ENCODE measurements around the gene CALB2.
"Not testable (repeated sequence)": the region's sequence is repeated elsewhere in the genome, so short reads cannot be mapped to it uniquely, and the experiment has no call there.

The CALB2 gene

GRCh38 chr16:71354156-71354555 lies 4.4 kb upstream of the CALB2 start:
- H3K27me3 ChIP-seq (ENCODE audit: control insufficient read depth, insufficient read depth, low read length), result no peaks in the 10 kb centered on the region
- TF ChIP-seq CTCF (IDR thresholded peaks at IDR 0.05), result no peak
- no peaks in the 10 kb centered on the region for H3K36me3 ChIP-seq (ENCODE audit: control insufficient read depth, insufficient read depth, low read length)
- no peaks in the 10 kb centered on the region for H3K9me3 ChIP-seq (ENCODE audit: control insufficient read depth, low read length)
- peaks cover 2% of the 10 kb centered on the region for H3K4me1 ChIP-seq
- H3K4me3 ChIP-seq (ENCODE audit: low read depth, low read length), result no peak overlapping the region
- no peak overlapping the region for H3K4me2 ChIP-seq (ENCODE audit: low read length)
- no peaks in the 10 kb centered on the region for H3K79me2 ChIP-seq
- no peak overlapping the region for H2AFZ ChIP-seq
- H3K9ac ChIP-seq, result no peak overlapping the region
- H3K27ac ChIP-seq, result no peak overlapping the region

- Histone ChIP-seq H3K36me3 (ENCODE audit: control insufficient read depth, insufficient read depth, low read length) (no peaks in the 10 kb centered on the region), H3K27ac (no peak overlapping the region), H3K79me2 (no peaks in the 10 kb centered on the region), H3K4me2 (ENCODE audit: low read length) (no peak overlapping the region), H3K9ac (no peak overlapping the region), H3K4me3 (ENCODE audit: low read depth, low read length) (no peak overlapping the region), H3K9me3 (ENCODE audit: control insufficient read depth, low read length) (no peaks in the 10 kb centered on the region), H3K27me3 (ENCODE audit: control insufficient read depth, insufficient read depth, low read length) (no peaks in the 10 kb centered on the region), H3K4me1 (peaks cover 2% of the 10 kb centered on the region), H2AFZ (no peak overlapping the region)
- no peak for TF ChIP-seq CTCF (IDR thresholded peaks at IDR 0.05)
Observed at GRCh38 chr16:71356051-71356740, 2.3 kb upstream of the CALB2 start.

GRCh38 chr16:71356936-71357335 lies 1.6 kb upstream of the CALB2 start:
- not testable (repeated sequence) for H3K36me3 ChIP-seq (ENCODE audit: control insufficient read depth, insufficient read depth, low read length); H3K27ac ChIP-seq; H3K27me3 ChIP-seq (ENCODE audit: control insufficient read depth, insufficient read depth, low read length); H3K79me2 ChIP-seq; H3K9me3 ChIP-seq (ENCODE audit: control insufficient read depth, low read length); H3K9ac ChIP-seq; H3K4me3 ChIP-seq (ENCODE audit: low read depth, low read length); H2AFZ ChIP-seq; H3K4me2 ChIP-seq (ENCODE audit: low read length); H3K4me1 ChIP-seq

- Histone ChIP-seq H3K4me1 (peaks cover 2% of the 10 kb centered on the region), H3K9me3 (ENCODE audit: control insufficient read depth, low read length) (no peaks in the 10 kb centered on the region), H3K27ac (no peak overlapping the region), H3K9ac (no peak overlapping the region), H2AFZ (peak overlapping the region; percentile 36), H3K27me3 (ENCODE audit: control insufficient read depth, insufficient read depth, low read length) (no peaks in the 10 kb centered on the region), H3K36me3 (ENCODE audit: control insufficient read depth, insufficient read depth, low read length) (no peaks in the 10 kb centered on the region), H3K4me3 (ENCODE audit: low read depth, low read length) (no peak overlapping the region), H3K4me2 (ENCODE audit: low read length) (no peak overlapping the region), H3K79me2 (no peaks in the 10 kb centered on the region)
- TF ChIP-seq CTCF (IDR thresholded peaks at IDR 0.05), result no peak
Observed at GRCh38 chr16:71357681-71358080, 842 bp upstream of the CALB2 start.

- Histone ChIP-seq H3K4me1 (peaks cover 2% of the 10 kb centered on the region), H3K27me3 (ENCODE audit: control insufficient read depth, insufficient read depth, low read length) (no peaks in the 10 kb centered on the region), H3K4me3 (ENCODE audit: low read depth, low read length) (no peak overlapping the region), H3K9ac (no peak overlapping the region), H3K27ac (no peak overlapping the region), H2AFZ (no peak overlapping the region), H3K9me3 (ENCODE audit: control insufficient read depth, low read length) (no peaks in the 10 kb centered on the region), H3K79me2 (no peaks in the 10 kb centered on the region), H3K4me2 (ENCODE audit: low read length) (no peak overlapping the region), H3K36me3 (ENCODE audit: control insufficient read depth, insufficient read depth, low read length) (no peaks in the 10 kb centered on the region)
- no peak for TF ChIP-seq CTCF (IDR thresholded peaks at IDR 0.05)
Observed at GRCh38 chr16:71359431-71359830, 908 bp downstream of the CALB2 start.
